KMS-11 (cell line): ENCODE measurements around the gene GLIS1.

Experiments used
- H2AFZ ChIP-seq: fragments of 200-600 bp; sonication (generic); 2 replicates; pipeline ENCODE4 v1.6.1; 2016; ENCODE audit warnings: antibody characterized with exemption, mixed run types, low read depth
- H3K27ac ChIP-seq: fragments of 200-600 bp; sonication (generic); 2 replicates; pipeline ENCODE4 v1.6.1; 2016; ENCODE audit warnings: mild to moderate bottlenecking, mixed run types
- H3K27me3 ChIP-seq: fragments of 200-600 bp; sonication (generic); 2 replicates; pipeline ENCODE4 v1.6.1; 2017; ENCODE audit warnings: mild to moderate bottlenecking, low read depth, mixed run types, moderate library complexity; ENCODE audit not compliant: insufficient read depth
- H3K36me3 ChIP-seq: fragments of 200-600 bp; sonication (generic); 2 replicates; pipeline ENCODE4 v1.6.1; 2017; ENCODE audit warnings: mild to moderate bottlenecking, mixed run types; ENCODE audit not compliant: insufficient read depth
- H3K4me1 ChIP-seq: fragments of 200-600 bp; sonication (generic); 2 replicates; pipeline ENCODE4 v1.6.1; 2016; ENCODE audit warnings: mild to moderate bottlenecking, low read depth, mixed run types; ENCODE audit not compliant: poor library complexity, severe bottlenecking
- H3K4me2 ChIP-seq: fragments of 200-600 bp; sonication (generic); 2 replicates; pipeline ENCODE4 v1.7.0; 2016; ENCODE audit warnings: mild to moderate bottlenecking, mixed run types
- H3K4me3 ChIP-seq: fragments of 200-600 bp; sonication (generic); IDR thresholded peaks from 2 replicates; pipeline ENCODE4 v1.6.1; 2017; ENCODE audit warnings: low read depth, low read length, mixed read lengths; ENCODE audit not compliant: insufficient read depth
- H3K79me2 ChIP-seq: fragments of 200-600 bp; sonication (generic); 2 replicates; pipeline ENCODE4 v1.6.1; 2016; ENCODE audit warnings: low read depth, mixed run types; ENCODE audit not compliant: insufficient read depth
- H3K9ac ChIP-seq: fragments of 200-600 bp; sonication (generic); 2 replicates; pipeline ENCODE4 v1.6.1; 2016; ENCODE audit warnings: mild to moderate bottlenecking, mixed run types
- H4K20me1 ChIP-seq: fragments of 200-600 bp; sonication (generic); 2 replicates; pipeline ENCODE4 v1.6.1; 2016; ENCODE audit warnings: mild to moderate bottlenecking, mixed run types; ENCODE audit not compliant: insufficient read depth
- TF ChIP-seq, protein P1 (sequence below): fragments of 200-600 bp; sonication (generic); conservative IDR thresholded peaks from 2 replicates; pipeline ENCODE4 v1.6.1; 2017; ENCODE audit warnings: low read depth, mild to moderate bottlenecking, antibody characterized with exemption, low read length, moderate library complexity, mixed read lengths

The GLIS1 gene

DNA sequence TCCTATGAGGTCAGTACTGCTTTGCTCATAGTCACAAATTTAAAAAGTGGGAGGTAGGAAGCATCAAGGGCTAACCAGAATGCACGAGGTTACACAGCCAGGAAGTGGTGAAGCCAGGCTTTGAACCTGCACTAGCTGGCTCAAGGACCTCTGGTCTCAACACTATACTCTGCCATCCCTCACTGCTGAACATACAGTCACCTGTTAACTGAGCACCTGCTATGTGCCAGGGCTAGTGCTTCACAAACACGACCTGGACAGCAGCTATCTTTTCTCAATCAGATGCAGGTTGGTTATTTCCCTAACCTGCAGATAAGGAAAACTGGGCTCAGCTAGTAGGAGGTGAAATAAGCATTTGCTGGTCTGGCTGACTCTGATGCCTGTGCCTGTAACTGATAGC, 73.0 kb downstream of the GLIS1 start:
- Histone ChIP-seq H3K36me3 (no peaks in the 10 kb centered on the region), H3K9ac (no peak overlapping the region), H4K20me1 (no peaks in the 10 kb centered on the region), H3K27ac (no peak overlapping the region), H3K4me3 (no peak overlapping the region), H3K4me1 (no peaks in the 10 kb centered on the region), H3K4me2 (no peak overlapping the region), H2AFZ (no peak overlapping the region), H3K27me3 (no peaks in the 10 kb centered on the region), H3K79me2 (no peaks in the 10 kb centered on the region)
- TF ChIP-seq, protein P1, sequence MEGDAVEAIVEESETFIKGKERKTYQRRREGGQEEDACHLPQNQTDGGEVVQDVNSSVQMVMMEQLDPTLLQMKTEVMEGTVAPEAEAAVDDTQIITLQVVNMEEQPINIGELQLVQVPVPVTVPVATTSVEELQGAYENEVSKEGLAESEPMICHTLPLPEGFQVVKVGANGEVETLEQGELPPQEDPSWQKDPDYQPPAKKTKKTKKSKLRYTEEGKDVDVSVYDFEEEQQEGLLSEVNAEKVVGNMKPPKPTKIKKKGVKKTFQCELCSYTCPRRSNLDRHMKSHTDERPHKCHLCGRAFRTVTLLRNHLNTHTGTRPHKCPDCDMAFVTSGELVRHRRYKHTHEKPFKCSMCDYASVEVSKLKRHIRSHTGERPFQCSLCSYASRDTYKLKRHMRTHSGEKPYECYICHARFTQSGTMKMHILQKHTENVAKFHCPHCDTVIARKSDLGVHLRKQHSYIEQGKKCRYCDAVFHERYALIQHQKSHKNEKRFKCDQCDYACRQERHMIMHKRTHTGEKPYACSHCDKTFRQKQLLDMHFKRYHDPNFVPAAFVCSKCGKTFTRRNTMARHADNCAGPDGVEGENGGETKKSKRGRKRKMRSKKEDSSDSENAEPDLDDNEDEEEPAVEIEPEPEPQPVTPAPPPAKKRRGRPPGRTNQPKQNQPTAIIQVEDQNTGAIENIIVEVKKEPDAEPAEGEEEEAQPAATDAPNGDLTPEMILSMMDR: no peak

DNA sequence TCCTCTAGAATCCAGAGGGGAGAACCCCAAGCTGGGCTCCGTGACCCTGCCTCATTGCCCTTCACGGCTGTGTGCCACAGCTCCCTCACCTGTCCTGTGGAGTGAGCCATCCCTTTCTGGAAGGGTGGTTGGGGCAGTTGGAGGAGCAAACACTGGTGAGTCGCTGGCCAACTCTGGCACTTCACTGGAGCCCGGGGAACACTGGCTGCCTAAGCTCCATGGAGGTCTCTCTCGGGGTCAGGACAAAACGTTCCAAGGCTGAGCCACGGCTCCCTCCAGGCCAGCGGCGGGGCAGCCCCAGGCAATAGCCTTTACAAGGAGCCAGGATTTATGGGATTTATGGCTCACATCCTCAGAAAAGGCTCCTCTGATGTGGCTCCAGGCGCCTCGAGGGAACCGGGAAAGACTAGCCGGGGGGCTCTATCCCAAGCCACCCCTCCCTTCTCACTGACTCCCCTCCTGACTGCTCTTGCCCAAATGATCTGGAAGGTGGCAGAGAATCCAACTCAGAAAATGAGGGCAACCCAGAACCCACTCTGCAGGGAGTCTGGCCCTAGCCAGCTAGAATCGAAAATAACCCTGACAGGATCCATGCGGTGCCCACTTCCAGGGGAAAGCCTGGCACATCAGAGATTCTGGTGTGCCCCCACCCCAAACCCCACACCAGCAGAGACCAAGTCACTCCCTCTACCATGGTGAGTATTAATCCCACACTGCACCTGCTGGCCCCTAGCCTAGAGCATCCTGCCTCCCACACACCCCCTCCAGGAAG, 75.2 kb downstream of the GLIS1 start:
- Histone ChIP-seq H2AFZ (no peak overlapping the region), H3K4me3 (no peak overlapping the region), H4K20me1 (no peaks in the 10 kb centered on the region), H3K36me3 (no peaks in the 10 kb centered on the region), H3K27ac (no peak overlapping the region), H3K4me1 (no peaks in the 10 kb centered on the region), H3K4me2 (no peak overlapping the region), H3K9ac (no peak overlapping the region), H3K79me2 (no peaks in the 10 kb centered on the region), H3K27me3 (no peaks in the 10 kb centered on the region)
- TF ChIP-seq, protein P1: no peak

DNA sequence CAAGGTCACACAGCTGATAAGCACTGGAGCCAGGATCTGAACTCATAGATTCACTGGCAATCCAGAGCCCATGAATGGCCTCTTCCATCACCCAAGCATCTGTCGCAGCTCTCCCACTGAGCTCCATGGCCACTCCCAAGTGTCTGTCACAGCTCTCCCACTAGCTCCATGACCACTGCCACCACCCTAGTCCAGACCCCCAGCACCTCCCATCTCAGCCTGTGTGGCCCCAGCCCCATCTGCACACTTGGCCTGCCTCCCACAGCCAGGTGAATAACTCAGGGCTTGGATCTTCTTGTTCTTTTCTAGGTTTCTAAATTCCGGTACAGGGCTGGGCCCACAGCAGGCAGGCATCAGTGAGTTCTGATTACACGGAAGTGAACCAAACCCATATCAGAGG, 76.0 kb downstream of the GLIS1 start:
- no peaks in the 10 kb centered on the region for H3K36me3 ChIP-seq
- TF ChIP-seq, protein P1: no peak
- no peak overlapping the region for H3K9ac ChIP-seq
- no peak overlapping the region for H3K4me3 ChIP-seq
- no peak overlapping the region for H3K4me2 ChIP-seq
- no peaks in the 10 kb centered on the region for H3K27me3 ChIP-seq
- H3K79me2 ChIP-seq: no peaks in the 10 kb centered on the region
- H3K27ac ChIP-seq: no peak overlapping the region
- no peaks in the 10 kb centered on the region for H4K20me1 ChIP-seq
- no peak overlapping the region for H2AFZ ChIP-seq
- no peaks in the 10 kb centered on the region for H3K4me1 ChIP-seq

DNA sequence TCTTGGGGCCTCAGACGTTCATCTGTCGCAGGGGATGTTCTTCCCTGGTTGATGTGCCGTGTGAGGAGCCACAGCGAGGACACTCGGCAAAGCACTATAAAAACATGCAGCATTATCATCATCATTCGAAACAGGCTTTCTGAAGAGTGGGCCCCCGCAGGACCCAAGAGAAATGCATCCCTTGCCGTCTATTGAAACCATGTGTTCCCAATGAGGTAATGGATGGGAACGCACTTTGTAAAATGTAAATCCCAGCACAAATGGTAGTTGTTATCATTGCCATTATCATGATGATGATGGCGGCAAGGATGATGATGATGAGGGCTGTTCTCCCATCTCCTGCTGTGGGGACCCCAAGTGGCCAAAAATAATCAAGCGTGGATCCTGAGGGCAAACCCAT, 76.8 kb downstream of the GLIS1 start:
- H3K4me2 ChIP-seq: no peak overlapping the region
- no peak overlapping the region for H3K27ac ChIP-seq
- no peak overlapping the region for H3K9ac ChIP-seq
- H3K4me1 ChIP-seq: no peaks in the 10 kb centered on the region
- H3K27me3 ChIP-seq: no peaks in the 10 kb centered on the region
- no peak overlapping the region for H3K4me3 ChIP-seq
- H2AFZ ChIP-seq: no peak overlapping the region
- H4K20me1 ChIP-seq: no peaks in the 10 kb centered on the region
- no peaks in the 10 kb centered on the region for H3K79me2 ChIP-seq
- H3K36me3 ChIP-seq: no peaks in the 10 kb centered on the region
- TF ChIP-seq, protein P1: no peak
